Hematopoietic multipotent progenitor cell treated with erythropoietin and hydrocortisone succinate and interleukin-3 and kit ligand, for 6 days (in vitro differentiated cells): ENCODE results near the gene KCNJ9.

ENCODE experiments used
- DNase-seq: peaks from one replicate; pipeline ENCODE4 v3.0.0-alpha.2; 2015

The KCNJ9 gene

DNA sequence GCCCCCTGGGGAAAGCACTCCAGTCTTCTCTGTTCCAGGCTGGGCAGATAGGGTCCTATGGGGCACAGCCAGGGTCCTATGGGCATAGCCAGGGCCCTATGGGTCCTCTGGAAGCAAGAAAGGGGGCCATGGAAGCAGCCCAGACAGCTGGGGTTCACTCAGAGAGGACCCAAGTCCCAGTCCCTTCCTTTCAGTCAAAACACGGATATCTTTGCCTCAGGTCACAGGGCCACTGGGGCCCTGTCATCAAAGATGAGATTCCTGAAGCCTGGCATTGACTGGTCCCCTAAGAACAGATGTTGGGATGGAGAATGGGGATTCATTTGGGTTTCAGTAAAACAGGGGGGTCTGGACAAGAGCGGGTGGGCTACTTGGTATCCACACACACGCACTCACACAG is 8.5 kb downstream of the KCNJ9 start:
- DNase-seq: no peak

DNA sequence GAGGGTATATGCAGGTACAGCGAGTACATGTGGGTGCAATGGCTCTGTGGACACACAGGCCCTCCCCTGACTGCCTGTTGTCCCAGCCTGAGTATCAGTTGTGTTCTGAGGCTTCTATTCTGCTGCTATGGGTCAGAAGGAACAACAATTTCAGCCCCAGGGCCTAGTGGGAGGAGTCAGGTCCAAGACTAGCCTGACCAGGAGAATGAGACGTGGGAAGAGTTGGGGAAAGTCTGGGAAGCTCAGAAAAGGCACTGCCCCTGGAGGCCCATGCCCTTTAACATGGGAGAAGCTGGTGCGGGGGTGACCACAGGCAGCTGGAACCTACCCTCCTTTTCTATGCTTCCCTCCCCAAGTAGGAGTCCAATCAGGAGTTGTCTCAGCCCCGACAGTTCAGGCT is 9.4 kb downstream of the KCNJ9 start:
- no peak for DNase-seq

DNA sequence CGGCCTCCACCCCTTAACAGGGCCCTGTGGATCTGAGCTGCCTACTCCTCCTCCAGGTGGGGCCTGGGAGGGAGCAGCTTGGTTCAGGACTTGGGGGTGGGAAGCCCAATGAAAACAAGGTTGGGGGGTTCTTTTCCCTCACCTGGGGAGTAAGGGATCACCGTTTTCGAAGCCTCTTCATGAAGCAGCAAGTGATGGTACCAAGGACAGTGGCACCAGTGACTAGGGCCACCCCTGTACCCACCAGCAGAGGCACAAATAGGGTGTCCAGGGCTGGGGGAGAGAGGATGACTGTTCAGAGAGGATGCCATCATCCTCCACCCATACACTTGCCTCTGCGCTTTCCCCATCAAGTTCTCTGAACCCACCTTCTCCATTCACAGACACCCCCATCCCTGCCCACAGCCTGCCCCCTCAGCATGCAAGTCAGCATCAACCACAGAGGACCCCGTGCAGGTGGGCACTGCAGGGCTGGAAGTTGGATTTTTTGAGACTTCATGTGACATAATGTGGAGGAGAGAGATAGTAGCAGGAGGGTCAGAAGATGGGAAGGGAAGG is 10.4 kb downstream of the KCNJ9 start:
- DNase-seq: no peak

DNA sequence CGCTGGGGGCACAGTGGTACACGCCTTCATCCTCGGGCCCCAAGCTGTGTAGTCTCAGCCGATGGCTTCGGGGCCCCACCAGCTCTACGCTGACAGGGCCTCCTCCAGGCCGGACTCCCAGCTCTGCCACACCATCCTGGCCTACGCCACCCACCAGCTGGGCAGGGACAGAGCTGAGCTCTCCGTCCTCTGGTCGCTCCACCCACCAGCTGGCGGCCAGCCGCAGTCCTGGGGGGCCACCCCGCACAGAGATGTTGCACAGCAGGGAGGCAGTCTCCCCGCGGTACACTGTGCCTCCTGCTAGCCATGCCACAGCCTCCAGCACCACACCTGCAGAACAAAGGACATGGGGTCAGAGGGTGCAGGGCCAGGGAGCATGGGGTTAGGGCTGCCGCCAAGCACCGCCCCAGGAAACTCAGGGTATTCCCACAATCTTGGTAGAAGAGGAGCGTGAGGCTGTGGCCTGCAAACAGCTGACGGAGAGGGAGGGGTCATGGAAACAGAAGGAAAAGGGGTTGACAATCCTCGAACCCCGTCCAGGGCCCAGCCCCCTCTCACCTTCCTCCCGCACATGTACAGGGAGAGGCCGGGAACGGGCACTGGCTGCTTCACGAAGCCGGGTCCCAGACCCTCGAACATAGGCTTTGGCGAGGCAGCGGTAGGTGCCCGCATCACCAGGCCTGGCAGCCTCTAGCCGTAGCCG is 11.2 kb downstream of the KCNJ9 start:
- no peak for DNase-seq

DNA sequence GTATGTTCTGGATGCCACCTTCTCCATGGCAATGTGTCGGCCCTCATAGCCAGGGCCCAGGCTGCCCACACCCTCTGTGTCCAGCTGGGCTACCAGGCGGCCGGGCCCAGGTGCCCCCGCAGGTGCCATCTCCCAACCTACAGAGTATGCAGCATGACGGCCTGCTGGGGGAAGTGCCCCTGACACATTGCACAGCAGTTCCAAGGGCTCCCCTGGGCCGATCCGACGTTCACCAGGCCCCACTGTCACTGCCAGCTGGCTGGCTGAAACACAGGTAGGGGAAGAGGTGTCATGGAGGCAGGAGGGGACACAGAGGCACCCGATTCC is 11.7 kb downstream of the KCNJ9 start:
- DNase-seq: no peak

DNA sequence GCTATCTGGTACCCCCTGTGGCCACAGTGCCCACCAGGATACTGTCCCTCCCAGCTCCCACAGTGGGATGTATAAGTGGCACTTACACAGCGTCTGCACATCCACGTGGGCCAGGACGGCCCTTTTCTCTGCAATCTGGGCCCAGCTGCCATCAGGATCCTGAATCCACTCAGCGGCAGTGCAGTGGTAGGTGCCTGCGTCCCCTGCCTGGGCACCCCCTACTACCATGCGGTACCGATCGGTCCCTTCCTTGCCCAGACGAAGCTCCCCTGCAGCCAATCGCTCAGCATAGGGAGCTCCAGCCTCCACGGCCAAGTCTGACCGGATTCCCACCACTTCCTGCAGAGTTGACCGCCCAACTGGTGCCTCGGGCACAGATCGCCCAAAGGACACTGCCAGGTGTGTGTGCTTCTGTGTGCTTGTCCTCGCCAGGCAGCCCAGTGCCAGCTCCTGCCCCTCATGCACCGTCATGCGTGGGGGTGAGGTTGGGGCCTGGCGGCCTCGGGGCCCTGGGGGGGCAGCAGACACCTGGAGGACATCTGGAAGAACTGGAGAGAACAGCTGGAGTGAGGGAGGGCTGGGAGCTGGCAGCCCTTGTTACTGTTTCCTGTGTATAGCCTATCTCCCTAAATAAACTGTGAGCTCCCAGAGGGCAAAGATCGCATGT is 12.4 kb downstream of the KCNJ9 start:
- DNase-seq: no peak

DNA sequence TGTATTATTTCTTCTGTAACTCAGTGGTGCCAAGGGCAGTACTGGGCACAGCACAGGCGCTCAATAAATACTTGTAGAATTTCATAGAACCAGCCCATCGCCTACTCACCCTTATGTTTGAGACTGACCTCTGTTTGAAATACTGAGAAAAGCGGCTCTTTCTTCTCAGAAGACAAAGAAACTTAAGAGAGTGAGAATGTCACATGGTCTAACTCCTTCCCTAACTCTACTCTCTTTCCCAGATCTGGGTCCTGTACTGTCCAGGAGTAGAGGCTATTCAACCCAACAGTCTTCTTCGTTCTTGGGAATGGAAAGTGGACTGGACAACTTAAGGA is 12.9 kb downstream of the KCNJ9 start:
- no peak for DNase-seq

DNA sequence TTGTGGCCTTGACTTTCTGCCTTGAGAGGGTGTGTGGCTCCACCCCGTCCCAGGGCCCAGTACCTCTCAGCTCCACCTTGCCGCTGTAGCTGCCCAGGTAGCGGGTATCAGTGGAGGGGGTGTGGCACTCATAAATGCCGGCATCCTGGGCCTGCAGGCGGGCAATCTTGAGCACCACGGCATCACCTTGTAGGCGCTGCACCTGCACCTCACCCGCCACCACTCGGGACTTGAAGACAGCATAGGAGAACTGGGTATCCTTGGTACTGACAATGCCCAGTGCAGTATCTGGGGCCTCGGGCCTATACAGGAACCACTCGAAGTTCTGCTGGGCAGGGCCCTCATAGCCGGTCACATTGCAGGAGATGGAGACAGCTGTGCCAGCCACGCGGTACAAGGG is 13.5 kb downstream of the KCNJ9 start:
- no peak for DNase-seq

DNA sequence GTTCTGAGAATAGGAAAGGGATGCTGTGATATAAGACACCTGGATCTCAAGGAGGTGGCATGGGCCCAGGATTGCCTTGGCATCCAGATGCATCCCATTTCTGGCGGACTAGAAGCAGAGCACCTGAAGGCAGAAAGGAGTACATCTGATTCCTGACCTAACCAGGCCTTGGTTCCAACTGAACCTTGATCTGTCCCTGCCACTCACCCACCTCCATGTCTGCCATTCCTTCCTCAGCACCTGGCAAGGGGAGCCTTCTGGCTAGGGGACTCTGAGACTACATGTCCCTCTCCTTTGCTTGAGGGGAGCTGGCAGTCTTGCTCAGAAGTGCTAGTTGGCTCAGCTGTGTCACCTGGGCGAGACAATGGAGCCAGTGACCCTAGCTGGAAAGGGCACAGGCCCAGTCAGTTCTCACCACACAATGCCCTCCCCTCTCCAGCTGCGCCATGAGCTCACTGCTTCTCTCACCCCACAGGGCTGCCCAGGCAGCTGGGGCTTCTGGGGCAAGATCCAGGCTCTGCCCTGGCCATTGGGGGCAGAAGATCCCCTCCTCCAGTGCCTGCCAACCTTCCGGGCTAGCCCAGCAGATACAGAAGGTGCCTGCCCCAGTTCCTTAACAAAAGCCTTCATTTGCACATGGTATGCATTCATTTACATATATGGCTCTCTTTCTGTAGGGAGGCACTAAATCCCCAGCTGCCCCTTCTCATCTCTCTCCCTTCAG is 14.2 kb downstream of the KCNJ9 start:
- no peak for DNase-seq

DNA sequence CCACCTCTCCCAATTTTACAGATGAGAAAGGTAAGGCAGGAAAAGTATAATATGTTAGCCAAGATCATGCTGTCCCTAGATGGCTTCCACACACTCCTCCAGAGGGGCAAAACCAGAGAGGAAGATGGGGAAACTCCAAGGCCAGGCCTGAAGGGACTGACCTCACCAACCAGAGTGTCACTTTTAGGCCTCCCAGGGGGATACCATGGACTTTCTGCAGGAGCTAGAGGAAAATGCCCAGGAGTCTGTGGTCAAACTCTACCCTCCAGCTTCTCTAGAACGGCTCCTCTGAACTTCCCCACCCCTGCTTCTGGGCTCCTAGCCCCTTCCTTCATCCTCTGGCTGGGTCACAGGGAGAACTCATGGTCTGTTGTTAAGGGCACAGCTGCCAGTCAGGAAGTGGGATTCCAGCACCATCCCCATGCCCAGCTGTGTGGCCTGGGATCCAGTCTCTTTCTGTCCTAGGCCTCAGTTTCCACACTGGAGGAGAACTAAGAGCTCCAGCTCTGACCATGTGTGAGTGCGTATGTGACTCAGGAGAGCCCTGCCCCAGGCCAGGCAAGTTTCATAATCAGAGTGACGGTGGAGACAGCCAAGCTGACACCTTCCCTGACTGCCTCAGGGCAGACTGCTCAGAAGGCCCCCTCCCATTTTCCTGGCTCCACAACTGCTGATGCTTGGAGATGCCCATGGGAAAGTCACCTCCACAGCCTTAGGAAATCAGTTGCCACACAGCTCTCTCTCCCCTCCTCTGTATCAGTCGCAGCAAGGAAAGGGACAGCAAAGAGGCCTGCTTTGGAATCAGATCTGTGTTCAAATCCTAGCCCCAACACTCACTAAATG is 15.2 kb downstream of the KCNJ9 start:
- DNase-seq: no peak

DNA sequence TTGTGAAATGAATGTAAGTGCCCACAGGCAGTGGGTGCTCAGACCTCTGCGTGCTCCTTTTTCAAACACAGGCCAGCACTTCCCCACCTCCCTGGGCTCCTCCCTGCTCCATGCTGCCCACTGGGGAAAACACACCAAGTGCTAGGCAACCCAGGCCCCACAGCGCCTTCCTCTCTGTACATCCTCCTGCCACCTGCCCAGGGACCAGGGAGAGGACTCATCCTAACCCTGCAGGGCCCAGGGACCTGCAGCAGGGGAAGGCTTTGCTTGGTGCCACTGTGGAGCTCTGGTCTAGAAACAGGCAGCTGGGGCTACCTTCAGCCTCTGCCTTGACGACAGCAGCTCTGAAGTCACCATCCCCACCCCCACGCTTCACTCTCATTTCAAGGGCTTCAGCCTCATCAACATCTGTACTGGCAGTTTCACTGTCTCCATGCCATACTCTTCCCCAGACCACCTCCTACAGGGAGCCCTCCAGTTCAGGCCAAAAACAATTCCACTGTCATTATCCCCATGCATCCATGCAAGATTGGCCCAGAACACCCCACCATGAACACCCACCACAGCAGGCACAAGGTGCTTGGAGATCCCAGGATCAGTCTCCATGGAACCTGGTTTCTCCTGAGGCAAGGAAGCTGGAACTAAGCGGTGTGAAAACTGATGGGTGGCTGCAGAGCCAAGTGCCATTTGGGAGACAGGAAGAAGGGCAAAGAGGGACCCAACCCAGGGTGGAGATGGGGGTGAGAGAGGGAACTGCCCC is 16.0 kb downstream of the KCNJ9 start:
- no peak for DNase-seq

DNA sequence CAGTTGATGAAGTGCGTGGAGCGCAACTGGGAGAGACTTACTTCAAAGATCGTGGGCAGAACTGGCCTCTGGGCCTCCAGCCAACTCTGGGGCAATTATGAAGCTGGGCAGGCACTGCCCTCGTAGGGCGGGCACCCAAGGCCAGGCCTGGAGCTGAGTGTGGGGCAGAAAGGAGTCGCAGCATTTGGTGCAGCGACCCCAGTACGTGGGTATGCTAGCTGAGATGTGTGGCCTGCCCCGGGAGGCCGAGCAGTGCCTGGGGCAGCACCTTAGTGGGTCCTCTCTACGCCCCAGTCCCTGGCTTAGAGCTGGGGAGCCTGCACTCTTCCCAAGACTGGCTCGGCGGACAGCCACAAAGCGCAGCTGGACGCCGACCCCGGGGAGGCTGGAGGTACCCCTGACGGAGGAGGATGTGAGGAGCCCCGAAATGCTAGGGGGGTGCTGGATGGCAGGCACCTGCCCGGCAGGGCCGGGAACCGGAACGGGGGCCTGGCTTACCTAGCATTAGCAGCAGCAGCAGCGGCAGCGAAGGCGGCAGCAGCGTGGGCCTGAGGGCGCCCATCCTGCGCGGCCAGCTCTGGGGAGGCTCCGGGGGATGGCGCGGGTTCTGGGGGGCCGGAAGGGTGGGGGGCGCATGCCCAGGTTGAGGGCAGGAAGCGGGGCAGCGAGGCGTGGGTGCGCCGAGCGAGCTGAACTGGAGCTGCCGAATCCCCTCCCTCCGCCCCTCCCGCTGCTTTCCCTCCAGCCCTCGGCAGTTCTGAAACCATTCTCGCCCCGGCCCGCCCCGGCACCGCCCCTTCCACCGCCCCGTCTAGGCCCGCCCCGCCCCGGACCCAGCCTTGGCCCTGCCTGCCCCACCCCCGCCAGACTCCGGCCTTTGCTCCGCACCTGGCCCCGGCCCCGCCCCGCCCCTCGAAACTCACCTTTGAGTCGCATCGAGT is 16.8 kb downstream of the KCNJ9 start, which contains the start of gene IGSF8:
Gene IGSF8, minus strand, starts transcription at position 709 of the 941 bp plus-strand sequence. Its CDS starts 147 bp downstream, at position 562.
- DNase-seq: peak; percentile 87

DNA sequence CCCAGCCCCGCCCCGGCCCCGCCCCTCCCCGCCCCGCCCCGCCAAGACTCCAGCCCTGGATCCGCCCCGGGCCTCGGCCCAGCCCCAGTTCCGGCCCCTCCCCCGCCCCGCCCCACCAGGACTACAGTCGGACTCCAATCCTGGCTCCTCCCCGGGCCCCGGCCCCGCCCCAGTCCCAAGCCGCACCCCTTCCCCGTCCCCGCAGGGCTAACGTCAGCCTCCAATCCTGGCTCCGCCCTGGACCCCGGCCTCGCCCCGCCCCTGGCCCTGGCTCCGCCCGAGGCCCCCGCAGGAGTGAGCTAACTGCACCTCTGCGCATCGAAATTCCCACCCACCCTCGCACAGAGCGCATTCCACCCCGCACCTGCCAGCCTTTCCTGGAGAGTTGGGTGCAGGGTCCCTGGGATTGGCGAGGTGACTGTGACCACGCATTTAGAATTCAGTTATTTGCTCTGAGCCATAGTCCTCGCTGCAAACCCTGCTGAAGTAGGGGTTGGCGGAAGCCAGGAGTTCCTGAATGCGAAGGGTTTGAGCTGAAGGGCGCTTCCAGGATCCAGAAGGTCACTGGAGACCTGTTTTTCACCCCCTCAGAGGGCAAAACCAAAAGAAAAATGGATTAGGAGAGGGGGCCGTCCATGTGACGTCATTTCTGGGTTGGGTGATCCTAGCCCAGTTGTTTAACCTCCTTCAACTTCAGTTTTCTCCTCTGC is 17.7 kb downstream of the KCNJ9 start:
- peak; percentile 96 for DNase-seq

DNA sequence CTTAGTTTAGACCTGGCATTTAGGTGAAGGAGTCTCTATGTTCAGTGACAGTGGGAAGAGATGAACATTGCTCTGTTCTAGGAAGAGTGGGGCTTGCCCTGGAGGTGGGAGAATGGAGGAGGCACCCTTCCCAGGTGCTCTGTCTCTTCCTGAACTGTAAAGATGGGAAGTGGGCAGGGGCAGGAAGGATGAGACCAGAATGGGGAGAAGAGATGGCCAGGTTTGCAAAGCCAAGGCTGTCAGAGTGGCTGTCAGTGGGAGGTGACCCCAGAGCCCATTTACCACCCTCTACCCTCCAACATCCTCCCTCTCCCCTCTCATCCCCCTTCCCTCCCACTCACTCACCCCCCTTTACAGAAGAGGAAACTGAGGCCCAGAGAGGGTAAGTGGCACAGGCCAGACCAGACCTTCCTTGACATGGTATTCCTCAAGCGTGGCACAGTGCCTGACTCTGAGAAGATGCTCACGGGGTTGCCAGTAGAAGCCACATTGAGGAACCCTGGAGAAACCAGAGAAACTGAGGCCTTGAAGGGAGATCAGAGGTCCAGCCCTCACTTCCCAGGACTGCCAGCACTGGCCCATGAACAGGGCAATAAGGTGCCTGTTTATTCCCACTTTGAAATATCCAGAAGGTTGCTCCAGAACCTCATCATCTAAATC is 18.5 kb downstream of the KCNJ9 start:
- no peak for DNase-seq

DNA sequence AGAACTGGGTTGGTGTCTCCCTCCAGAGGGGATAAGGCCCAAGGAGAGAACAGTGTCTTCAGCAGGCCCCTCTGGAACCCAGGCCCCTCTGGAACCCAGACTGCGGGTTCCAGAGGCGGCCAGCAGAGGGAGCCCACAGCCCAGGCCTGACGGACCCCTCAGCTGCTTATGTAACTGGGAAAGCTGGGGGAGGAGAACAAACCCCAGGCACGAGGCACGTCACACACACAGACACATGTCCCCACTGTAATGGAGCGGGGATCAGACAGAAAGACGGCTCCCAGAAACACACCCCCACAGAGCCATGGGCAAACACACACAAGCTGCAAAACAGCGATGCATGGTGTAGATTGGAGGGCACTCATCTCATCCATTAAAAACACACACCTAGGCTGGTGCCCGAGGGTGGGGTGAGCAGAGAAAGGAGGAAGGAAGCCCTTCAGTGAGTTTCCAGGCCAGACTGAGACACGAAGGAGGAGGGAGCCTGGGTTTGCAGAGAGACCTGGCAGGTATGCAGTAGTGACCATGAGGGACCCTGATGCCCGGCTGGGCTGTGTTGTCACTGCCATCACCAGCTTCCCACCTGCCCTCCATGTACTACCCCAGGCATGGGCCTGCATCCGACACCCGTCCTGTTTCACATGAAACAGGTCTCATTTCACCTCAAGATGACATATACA is 19.8 kb downstream of the KCNJ9 start:
- DNase-seq: peak; percentile 89

DNA sequence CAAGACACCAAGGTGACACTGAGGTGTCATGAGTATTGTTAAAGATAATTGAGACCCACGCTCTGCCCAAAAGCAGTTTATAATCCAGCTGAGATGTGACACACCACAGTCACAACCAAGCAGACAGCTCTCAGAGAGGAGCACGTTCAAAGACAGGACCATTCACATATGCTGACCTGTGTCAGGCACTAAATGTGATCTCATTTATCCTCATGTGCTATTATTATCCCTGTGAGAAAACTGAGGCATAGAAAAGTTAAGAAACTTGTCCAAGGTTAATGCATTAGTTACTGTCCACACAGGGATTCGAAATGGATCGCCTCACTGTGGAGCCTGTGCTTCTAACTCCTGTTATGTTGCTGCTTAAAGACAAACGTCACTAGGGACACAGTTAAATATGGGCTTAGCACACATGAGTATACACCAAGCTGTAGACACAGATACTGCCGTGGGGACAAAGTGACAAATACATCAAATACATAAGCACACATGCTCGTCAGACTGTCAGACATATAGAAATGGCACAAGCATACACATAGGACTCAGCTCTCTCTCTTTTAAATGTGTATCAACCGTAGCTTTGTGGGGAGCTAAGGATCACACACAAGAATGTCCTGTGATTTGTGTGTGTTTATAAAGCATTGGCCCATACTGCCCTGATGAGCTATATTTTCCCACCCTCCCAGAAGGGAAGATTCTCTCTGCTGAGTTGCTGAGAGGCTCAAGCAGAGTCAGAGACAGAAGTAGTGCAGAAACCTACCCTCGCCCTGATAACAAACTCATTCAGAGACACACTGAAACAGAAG is 20.6 kb downstream of the KCNJ9 start:
- no peak for DNase-seq

DNA sequence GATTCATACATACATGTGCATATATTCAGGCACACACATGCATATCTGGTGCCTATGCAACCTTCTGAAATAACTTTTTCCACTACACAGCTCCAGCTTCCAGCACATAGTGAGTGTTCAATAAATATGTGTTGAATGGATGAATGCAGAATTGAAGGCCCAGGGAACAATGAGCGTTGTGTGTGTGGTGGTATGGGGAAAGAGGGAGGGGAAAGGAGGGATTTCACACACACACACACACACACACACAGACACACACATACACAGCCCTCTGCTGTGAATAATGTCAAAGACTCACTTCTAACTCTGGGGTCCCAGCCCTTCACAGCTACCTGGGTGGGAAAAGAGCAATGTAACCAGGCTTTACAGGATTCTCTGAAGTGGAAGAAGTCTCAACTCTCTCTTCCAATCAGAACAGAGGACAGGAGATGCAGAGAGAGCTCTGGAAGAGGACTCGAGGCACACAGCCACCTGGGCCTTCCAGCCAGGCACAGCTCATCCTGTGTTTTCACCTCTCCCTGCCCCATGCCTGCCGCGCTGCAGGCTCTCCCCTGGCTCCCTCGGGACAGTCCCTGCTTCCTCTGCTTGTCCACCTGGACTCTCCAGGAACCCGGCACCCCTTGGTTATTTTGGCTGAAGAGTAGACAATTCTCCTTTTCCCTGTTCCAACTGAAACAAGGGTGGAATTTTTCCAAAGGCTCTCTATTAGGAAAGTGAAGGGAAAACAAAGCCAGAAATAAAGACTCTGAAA is 22.5 kb downstream of the KCNJ9 start:
- DNase-seq: no peak

DNA sequence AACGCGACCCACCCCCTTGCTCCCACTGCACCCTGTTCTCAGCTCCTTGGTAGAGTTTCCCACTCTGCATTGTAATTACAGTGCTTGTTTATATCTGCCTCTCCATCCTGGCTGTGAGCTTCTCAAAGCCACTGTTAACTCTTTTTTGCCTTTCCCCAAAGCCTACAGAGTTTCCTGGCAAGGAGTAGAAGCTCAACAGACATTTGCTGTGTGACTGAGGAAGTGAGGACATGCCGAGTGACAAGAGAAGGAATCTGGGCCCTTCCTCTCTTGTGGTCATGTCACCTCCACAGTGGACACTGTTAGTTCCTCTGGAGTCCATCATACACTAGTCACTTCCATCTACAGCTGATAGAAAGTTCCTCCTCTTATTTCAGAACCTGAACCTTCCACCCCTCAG is 23.1 kb downstream of the KCNJ9 start:
- no peak for DNase-seq
